Breast epithelium (tissue), 3 donors: ENCODE measurements around the gene PRPF31.

Source experiments
- POLR2A ChIP-seq: fragments of 450-650 bp; IDR thresholded peaks from one replicate; pipeline ENCODE4 v1.6.1; 2016; ENCODE audit warnings: antibody characterized with exemption, mild to moderate bottlenecking, moderate library complexity
- POLR2AphosphoS5 ChIP-seq, 3 donors: sonication (generic); formaldehyde crosslinking; IDR thresholded peaks; one replicate each; pipeline ENCODE4 v1.6.1; 2017; ENCODE audit warnings: antibody characterized with exemption in 3 of 3
- TF ChIP-seq, protein P1 (sequence below), 3 donors: fragments of 450-650 bp; IDR thresholded peaks; one replicate each; pipeline ENCODE4 v1.5.1; 2016 to 2017; ENCODE audit warnings: antibody characterized with exemption in 3 of 3, mild to moderate bottlenecking in 3 of 3, moderate library complexity in 3 of 3

DNA sequence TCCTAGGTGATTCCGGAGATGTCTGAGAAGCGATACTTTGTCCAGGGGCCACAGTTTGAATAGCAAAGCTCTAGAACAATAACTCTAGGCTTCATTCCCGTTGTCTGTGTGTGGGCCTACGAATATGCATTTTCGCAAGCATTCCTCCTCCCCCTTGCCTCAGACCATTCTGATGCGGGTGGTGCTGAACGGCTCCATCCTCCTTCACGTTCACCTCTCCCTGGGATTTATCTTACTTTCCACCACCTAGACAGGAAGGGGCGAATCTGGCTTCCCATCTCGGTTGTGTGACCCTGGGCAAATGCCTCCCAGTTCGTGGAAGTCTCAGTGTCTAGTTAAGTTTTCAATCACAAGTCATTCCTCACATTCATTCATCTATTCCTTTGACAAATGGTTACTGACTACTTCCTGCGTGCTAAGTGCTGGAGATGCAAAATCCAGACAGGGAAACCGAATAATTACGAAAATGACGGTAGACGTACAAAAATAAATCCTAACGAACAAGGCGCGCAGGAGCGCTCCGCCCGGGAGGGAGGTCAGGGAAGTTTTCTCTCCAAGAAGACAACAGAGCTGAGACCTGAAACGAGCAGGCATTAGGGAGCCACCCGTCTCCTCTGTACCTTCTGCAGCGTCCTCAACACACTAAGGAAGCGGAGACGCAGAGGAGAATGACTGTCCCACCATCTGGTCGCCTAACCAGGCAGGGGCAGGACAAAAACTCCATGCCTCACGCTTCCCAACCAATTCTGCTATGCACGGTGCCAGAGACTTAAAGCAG lies 20.7 kb downstream of the PRPF31 start:
- TF ChIP-seq, protein P1, sequence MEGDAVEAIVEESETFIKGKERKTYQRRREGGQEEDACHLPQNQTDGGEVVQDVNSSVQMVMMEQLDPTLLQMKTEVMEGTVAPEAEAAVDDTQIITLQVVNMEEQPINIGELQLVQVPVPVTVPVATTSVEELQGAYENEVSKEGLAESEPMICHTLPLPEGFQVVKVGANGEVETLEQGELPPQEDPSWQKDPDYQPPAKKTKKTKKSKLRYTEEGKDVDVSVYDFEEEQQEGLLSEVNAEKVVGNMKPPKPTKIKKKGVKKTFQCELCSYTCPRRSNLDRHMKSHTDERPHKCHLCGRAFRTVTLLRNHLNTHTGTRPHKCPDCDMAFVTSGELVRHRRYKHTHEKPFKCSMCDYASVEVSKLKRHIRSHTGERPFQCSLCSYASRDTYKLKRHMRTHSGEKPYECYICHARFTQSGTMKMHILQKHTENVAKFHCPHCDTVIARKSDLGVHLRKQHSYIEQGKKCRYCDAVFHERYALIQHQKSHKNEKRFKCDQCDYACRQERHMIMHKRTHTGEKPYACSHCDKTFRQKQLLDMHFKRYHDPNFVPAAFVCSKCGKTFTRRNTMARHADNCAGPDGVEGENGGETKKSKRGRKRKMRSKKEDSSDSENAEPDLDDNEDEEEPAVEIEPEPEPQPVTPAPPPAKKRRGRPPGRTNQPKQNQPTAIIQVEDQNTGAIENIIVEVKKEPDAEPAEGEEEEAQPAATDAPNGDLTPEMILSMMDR (IDR thresholded peaks at IDR 0.05) = no peak
- TF ChIP-seq POLR2A (no peak), POLR2AphosphoS5 (IDR thresholded peaks at IDR 0.05) (no peak)
